NCI-H2171 (cell line): Measurements from ENCODE around the gene ARID4B.
"Not testable (repeated sequence)": the region's sequence is repeated elsewhere in the genome, so short reads cannot be mapped to it uniquely, and the experiment has no call there.

ENCODE experiments used
- DNase-seq: peaks from one replicate; lab custom pipeline; 2025; lab: John Stamatoyannopoulos, UW

The ARID4B gene

DNA sequence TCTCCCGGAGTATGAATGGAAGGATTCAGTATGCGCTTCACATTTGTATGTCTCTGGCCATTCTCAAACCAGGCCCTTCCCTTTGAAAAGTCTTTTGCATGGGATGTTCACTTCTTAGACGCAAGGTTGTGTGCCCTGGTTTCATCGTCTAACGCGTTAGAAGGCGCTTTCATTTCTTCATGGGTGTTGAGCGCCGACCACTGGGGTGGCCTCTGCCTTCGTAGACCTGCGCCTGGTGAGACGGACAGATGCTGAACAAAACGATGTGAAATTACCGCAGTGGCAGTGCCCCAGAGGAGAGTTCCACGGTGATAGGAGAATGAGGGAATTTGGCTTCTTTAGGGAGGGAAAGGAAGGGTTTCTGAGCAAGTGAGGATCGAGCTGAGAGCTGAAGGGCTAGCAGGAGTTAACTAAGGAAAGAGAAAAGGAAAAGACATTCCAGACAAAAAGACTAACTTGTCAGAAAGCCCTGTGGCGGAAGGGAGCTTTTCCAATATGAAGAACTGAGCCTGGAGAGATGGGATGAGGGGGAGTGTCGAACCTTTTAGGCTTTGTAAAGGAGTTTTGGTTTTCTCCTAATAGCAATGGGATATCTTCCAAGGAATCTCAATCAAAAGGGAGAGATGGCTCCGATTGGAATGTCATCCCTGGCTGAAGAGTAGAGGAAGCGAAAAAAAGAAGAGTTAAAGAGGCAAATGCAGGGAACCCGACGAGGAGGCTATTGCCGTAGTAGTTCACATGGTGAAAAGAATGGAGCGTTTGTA lies 1.3 kb upstream of the ARID4B start:
- DNase-seq: peak; percentile 30

DNA sequence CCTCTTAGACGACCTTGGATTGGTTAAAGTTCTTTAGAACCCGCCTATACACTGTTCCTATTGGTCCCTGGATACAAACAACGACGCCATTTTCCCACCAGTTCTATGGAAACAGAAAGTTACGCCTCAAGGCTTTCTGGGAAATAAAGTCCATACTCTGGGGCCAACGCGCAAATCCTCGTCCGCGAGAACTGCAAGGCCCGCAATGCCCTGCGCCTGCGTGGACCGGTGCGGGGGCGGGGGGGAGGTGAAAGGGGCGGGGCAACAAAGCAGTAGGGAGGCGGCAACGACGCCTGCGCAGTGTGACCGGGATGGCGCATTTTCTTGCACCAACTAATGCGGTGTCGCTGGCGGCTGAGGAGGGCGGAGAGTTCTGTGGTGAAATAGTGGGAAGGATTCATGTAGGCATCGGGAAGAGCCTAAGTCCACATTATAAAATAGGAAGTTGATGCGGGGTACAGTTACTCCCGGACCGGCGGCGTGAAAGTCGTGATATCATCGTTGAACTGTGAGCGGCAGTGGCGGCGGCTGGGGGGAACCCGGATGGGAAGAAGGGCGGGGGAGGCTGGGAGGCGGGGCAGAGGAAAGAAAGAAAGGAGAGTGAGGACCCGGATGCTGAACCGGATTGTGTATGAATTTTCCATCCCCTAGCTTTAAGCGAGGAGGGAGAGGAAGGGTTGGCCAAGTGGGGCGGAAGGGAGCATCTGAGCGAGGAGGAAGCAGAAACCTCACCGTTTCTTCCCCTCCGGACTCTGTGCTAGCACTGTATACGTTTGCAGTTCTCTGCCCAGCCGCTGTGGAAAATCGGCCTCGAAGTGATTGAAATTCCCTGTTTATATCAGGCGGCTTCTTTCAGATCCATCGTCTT lies 526 bp upstream of the ARID4B start, which contains the start of gene GGPS1:
Gene GGPS1 (plus strand): TSS at position 300 of the 868 bp plus-strand sequence. CDS start 6,695 bp downstream, outside the sequence.
- DNase-seq: peak; percentile 99

DNA sequence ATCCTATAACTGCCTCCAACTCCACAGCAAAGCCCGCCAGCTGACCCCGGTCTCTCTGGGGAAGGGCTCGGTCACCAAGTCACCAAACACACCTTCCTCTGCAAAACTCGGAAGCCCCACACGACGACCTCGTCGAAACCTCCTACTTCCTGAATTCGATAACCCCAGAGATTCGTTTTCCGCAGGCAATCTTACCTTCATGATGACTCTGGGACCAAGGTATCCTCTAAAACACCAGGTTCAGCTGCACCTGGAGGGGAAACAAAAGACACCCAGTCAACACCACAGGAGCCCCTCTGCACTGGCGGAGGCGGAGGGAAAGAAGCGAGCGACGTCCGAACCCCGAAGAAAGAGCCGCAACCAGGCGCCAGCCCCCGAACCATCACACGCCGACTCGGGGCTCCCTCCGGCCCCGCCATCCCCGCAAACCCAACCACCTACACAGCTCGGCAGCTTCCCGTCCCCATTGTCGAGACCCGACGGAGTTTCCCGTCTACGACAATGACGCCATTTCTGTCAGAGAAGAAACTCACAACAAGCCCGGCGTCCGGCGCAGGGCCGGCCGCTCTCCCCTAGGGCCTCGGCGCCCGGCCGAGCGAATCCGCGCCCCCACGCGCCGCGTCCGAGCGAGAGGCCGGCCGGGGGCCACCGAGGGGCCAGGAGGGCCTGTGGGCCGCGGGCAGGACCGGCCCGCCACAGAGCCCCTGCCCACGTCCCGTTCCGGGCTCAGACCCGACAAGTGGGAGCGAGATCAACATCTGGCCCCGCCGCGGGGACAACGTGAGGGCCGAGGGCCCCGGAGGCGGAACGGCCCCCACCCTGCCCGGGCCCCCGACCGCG lies 1.0 kb downstream of the ARID4B start:
- DNase-seq: peak; percentile 18

DNA sequence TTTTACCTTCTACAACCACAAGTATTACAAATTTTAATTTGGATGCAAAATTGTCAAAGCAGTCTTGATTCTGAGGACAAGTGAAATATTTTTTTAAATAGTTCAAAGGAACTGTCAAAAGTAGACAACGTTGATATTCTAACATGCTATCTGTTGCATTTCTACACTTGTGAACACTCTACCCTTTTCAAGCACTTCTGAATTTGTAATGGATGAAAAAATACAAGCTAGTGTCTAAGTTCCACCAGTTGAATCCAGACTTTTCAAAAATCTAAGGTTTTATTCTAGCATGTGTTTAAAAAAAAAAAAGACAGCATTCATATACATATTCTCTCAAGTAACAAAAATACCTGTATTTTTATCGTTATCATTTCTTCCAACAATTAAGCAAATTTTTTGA lies 2.1 kb downstream of the ARID4B start:
- DNase-seq: no peak

DNA sequence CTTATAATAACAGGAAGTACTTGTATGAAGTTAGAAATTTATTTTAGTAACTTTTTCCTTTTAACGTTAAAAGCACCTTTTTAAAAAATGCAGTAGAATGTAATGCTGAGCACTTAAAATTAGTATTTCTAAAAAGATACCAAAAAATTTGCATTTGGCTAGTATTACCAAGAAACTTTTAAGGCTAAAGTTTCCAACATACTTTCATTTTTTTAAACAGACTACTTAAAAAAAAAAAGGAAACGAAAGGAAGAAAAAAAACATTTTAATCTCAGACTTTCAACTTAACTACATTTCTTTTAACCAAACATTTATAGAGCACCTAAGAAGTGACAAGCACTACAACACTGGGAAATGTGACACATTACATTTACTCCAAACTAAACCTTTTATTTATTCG lies 2.8 kb downstream of the ARID4B start:
- no peak for DNase-seq

DNA sequence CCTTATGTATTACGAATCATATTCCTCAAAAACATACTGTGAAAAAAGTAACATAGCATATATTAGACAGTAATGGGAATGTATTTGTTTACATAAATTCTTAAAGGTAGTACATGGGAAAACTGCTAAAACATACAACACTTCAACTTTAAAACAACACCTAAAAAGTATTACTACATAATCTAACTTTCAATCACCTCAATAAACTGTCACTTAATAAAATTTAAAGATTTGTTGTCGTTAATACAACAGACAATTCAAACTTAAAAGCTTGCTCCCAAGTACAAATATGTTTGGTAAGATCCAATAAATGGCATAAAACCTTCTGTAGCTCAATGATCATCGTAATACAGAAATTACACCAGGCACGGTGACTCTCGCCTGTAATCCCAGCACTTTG lies 3.7 kb downstream of the ARID4B start:
- DNase-seq: no peak

DNA sequence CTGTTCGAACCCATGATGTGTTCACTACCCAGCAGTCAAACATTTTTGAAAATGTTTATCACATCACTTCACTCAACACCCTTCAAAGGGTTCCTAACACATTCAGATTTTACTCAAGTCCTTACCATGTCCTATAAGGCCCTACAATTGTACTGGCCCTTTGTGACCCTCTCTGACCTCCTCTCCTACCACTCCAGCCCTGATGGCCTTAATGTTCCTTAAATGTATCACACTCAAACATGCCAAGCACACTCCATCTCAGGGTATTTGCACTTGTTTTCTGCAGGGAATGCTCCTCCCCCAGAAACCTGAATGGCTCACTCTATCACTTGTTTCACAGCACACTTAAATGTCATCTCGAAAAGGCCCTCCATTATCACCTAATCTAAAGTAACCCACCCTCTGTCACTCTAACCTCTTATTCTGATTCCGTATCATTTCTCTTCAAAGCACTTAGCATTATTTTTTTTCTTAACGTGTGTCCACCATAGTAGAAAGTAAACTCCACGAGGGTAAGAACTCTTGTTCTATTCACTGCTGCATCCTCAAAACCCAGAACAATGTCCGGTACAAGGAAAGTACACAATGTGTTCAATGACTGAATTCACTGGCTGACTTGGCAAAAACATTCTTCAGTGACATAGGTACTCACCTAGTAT lies 7.3 kb downstream of the ARID4B start:
- DNase-seq: no peak

DNA sequence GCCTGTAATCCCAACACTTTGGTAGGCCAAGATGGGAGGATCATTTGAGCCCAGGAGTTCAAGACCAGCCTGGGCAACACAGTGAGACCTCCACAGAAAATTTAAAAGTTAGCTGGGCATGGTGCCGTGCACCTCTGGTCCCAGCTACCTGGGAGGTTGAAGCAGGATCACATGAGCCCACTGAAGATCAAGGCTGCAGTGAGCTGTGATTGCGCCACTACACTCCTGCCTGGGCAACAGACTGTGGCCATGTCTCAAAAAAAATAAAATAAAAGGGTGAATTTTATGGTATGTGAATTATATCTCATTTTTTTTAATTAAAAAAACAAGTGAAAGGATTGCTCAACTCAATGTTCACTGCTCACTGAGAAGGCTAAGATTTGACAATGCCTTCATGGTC lies 8.7 kb downstream of the ARID4B start:
- DNase-seq: no peak

DNA sequence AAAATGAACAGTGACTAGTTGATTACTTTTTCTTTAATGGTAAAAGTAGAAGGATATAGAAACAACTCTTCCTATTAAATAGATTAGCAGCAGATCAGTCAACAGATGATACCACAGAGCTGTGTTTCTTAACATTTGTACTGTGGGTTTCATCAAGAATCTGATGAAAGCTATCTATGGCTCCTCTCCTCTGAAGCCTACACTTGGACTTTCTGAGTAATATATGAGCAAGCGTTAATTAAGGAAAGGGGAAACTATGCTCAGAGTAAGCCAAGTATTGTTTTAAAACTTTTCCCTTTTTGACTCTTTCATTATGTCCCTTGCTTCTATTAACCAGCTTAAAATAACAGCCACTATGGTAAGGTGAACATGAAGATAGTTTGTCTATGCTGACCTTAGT lies 10.8 kb downstream of the ARID4B start:
- DNase-seq: no peak

DNA sequence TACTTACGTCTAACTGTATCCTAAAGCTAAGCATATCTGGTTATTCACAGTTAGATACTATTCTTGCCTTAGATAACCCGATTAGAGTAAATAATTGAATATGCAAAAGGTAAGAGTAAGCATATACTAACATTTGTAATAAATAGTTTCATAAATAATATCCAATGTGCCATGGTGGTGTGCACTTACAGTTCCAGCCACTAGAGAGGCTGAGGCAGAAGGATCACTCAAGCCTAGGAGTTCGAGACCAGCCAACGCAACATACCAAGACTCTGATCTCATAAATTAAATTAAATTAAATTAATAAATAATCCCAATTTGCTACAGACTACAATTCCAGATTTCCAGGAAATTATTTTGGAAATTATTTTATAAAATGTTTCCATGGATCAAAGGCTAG lies 12.2 kb downstream of the ARID4B start:
- DNase-seq: no peak

DNA sequence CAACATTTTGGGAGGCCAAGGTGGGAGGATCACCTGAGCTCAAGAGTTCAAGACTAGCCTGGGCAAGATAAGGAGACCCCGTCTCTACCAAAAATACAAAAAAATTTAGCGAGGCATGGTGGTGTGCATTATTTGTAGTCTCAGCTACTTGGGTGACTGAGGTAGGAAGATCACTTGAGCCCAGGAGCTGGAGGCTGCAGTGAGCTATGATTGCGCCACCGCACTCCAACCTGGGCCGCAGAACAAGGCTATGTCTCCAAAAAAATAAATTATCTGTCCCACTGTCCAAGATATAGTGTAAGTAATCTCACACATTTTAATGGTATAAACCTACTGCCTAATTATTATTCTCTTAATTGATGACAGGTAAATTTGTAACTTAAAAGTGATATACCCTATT lies 12.8 kb downstream of the ARID4B start:
- no peak for DNase-seq

DNA sequence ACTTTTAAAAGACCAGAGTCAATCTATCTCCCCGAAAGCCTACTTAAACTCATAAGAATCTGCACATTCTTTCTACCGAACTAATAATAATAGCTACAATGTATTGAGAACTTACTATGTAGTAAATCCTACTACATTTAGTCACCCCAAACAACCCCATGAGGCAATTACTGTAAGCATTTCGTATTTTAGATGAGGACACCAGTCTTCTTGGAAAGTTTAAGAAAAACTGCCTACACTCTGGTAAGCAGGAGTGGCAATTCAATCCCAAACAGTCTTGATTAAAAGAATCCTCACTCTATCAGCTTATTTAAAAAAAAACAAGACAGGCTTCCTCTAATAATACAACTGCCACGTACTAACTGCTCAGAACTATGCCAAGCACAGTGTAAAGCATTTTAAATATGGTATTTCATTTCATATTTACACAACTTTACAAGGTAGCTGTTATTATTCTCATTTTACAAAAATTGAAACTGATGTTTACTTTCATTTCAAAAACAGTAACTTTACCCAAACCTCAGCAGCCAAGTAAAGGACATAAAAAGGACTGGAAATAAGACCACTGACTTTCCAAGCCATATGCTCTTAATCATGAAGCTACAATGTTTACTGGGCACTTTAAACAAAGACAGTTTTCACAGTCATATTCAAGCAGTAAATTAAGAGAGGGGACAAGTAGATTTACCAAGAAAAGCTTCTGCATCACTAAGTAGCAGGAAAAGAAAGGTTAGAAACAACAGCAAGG lies 13.9 kb downstream of the ARID4B start:
- no peak for DNase-seq

DNA sequence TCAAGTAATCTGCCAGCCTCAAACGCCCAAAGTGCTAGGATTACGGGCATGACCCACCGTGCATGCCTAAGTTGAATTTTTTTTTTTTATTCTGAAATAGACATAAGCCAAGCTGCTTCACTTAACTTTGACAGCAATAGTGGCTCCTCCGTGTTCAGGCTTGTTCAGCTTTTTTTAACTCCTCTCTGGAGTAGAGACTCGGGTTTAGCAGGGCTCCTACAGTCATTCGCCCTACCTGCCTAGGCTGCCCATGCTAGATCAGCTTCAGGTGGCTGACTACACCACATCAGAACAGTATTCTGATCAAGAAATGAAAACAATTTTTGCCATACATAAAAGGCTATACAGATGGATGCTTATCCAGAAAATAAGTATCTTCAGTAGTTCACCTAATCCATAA lies 14.7 kb downstream of the ARID4B start:
- DNase-seq: peak; percentile 59

DNA sequence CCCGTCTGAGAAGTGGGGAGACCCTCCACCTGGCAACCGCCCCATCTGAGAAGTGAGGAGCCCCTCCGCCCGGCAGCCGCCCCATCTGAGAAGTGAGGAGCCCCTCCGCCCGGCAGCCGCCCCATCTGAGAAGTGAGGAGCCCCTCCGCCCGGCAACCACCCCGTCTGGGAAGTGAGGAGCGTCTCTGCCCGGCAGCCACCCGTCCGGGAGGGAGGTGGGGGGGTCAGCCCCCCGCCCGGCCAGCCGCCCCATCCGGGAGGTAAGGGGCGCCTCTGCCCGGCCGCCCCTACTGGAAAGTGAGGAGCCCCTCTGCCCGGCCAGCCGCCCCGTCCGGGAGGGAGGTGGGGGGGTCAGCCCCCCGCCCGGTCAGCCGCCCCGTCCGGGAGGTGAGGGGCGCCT lies 18.8 kb downstream of the ARID4B start:
- DNase-seq: not testable (repeated sequence)

DNA sequence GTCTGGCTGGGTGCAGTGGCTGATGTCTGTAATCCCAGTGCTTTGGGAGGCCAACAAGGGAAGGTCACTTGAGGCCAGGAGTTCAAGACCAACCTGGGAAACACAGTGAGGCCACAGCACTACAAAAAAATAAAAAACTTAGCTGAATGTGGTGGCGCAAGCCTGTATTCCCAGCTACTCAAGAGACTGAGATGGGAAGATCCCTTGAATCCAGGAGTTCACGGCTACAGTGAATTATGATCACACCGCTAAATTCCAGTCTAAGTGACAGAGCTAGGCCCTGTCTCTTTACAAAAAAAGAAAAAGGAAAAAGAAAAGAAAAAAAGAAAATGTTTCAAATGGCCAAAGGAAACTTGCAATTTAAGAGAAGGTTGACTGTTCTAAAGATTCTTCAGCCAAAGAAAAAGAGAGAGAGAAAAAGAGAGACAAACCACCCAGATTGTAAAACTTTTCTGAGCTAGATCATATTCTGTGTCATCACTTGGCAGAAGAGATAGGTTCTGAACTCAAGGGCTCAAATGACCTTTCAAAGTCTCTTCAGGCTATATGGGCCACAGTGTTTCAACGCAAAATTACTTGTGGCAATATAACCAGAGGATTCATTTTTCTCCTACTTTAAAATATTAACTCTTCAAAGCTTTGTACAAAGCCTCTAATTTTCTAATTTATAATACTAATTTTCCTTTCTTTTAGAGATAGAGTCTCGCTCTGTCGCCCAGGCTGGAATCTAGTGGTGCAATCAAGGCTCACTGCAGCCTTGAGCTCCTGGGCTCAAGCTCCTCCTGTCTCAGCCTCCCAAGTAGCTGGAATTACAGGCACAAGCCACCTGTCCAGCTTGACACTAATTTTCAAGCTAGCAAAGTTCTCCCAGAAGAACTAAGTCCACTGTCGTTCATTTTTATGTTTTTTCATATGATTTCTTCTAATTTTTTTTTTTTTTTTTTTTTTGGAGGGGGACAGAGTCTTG lies 20.5 kb downstream of the ARID4B start:
- DNase-seq: no peak

DNA sequence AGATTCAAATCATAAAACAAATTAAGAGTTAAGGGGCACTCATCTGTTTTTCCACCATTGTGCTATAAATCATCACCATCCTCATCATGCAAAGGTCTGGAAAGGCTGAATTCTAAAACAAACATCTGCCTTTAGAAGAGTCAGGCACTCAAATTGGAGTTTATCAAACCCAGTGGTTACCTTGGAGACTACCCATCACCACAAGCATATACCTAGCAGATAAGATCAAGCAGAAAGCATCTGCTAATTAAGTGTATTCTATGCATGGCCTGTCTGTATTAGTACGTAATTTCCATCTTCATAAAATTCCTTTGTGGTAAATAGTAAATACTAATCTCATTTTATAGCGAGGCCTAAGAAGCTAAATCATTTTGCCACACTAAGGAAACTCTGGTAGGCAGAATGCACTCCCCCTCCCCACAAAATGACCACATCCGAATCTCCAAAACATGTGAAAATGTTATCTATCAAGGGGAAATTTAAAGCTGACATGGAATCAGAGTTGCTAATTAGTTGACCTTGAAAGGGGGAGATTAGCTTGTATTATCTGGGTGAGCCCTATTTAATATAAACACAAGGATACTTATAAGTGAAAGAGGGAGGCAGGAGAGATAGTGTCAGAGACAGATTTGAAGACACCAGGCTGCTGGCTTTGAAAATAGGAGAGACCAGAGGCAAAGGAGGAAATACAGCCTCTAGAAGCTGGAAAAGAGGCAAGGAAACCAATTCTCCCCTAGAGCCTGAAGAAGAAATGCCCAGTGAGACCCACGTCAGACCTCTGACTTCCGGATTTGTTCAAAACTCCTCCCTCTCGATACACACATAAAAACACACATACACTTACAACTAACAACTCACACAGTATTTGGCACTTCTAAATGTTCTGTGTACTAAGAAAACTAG lies 23.2 kb downstream of the ARID4B start:
- DNase-seq: no peak

DNA sequence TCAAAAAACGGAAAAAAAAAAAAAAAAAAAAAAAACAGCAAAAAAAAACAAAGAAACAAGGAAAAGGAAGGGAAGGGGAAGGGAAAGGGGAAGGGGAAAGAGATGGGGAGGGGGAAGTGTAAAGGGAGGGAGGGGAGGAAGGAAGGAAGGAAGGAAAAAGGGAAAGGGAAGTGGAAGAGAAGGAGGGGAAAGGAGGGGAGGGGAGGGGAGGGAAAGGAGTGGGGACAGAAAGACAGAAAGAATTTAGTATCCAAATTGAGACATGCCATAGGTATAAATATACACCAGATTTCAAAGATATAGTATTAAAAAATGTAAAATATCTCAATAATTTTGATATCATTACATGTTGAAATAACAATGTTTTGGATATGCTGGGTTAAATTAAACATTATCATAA lies 25.8 kb downstream of the ARID4B start:
- DNase-seq: no peak

DNA sequence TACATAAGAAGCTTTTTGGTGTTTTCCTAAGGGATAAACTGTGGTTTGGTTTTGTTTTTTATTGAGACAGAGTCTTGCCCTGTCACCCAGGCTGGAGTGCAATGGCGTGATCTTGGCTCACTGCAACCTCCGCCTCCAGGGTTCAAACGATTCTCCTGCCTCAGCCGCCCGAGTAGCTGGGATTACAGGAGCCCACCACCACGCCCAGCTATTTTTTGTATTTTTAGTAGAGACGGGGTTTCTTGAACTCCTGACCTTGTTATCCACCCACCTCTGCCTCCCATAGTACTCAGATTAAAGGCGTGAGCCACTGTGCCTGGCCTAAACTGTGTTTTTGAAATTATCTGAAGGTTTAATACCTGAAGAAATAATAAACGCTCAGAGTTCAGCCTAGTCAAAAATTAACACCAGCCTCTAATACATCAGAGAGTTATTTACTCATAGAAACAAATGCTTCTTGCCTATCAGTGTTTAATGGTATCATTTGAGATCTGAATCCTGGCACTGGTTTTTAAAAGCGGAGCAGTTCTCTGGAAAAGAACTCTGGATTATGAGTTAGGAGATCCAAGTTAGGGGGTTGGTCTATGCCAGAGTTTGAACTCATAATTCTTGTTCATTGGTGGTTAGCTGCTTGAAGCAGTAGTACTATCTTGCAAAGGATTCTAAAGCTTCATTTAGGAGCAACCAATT lies 28.7 kb downstream of the ARID4B start:
- DNase-seq: no peak
